Thyroid gland (tissue), 4 donors: ENCODE measurements around the gene LHX4. TPM values are rescaled to one million over a fixed set of nuclear protein-coding genes. Genes with fewer than 3 reads are reported as not detected.

Experiments
- DNase-seq, 2 donors: peaks; one replicate each; pipeline ENCODE4 v3.0.0-alpha.2; 2019
- H3K27ac ChIP-seq, 3 donors: fragments of 200-600 bp; sonication (generic); 1 replicate in 2 of 3; 2 replicates in 1 of 3; pipeline ENCODE4 v1.5.1; 2016 to 2019; ENCODE audit warnings: mild to moderate bottlenecking in 1 of 3, moderate library complexity in 1 of 3
- H3K27me3 ChIP-seq: fragments of 200-600 bp; sonication (generic); one replicate; pipeline ENCODE4 v1.5.1; 2019
- H3K36me3 ChIP-seq, 2 donors: fragments of 200-600 bp; sonication (generic); one replicate each; pipeline ENCODE4 v1.5.1; 2016 to 2019
- H3K4me1 ChIP-seq, 2 donors: fragments of 200-600 bp; sonication (generic); one replicate each; pipeline ENCODE4 v1.5.1; 2017 to 2019
- H3K4me3 ChIP-seq, 3 donors: fragments of 200-600 bp; sonication (generic); replicated peaks in 1 of 3; 1 replicate in 2 of 3; 2 replicates in 1 of 3; pipeline ENCODE4 v1.5.1; 2016; ENCODE audit warnings: mild to moderate bottlenecking in 1 of 3
- H3K9me3 ChIP-seq: fragments of 200-600 bp; sonication (generic); one replicate; pipeline ENCODE4 v1.5.1; 2017
- CTCF ChIP-seq, 6 experiments: fragments of 200-600 bp in 3 of 6; fragments of 450-650 bp in 3 of 6; sonication (generic) in 3 of 6; IDR thresholded peaks; one replicate each; pipeline ENCODE4 v1.5.1; 2016 to 2019; ENCODE audit warnings: antibody characterized with exemption in 6 of 6, mild to moderate bottlenecking in 2 of 6, inconsistent platforms in 1 of 6, moderate library complexity in 1 of 6
- POLR2A ChIP-seq, 2 donors: fragments of 450-650 bp; IDR thresholded peaks; one replicate each; pipeline ENCODE4 v1.6.1; 2017; ENCODE audit warnings: antibody characterized with exemption in 2 of 2, mild to moderate bottlenecking in 2 of 2, moderate library complexity in 1 of 2
- WGBS, 2 donors: methylation state at CpG; one replicate each; pipeline ENCODE4 v1.1.5; 2017; 5-methylcytosine and 5-hydroxymethylcytosine counted together
- intact Hi-C: fragments of 100-400 bp; cut with DNase I; formaldehyde crosslinking; loops from one replicate; pipeline ENCODE4 v1.15.1; 2023
- total RNA-seq, 4 donors: library from RNA; depleted of rRNA; stranded (reverse); fragments of >200 nt; gene quantifications; one replicate each; pipeline ENCODE4 v1.2.3, GENCODE V29; 2016

The LHX4 gene
- total RNA-seq, 4 donors from 2014 or later: not detected

- H3K9me3 ChIP-seq: no peaks in the 10 kb centered on the region
- WGBS, 2 donors: 94 to 98% methylated on average over 2 of the region's 2 CpGs
- H3K4me1 ChIP-seq: no peaks in the 10 kb centered on the region
- no peak overlapping the region for H3K4me3 ChIP-seq
- DNase-seq: no peak
- no peaks in the 10 kb centered on the region for H3K36me3 ChIP-seq
- no peaks in the 10 kb centered on the region for H3K27me3 ChIP-seq
- intact Hi-C loops: no loop called here
- H3K27ac ChIP-seq: no peak overlapping the region
- TF ChIP-seq POLR2A (IDR thresholded peaks at IDR 0.05): no peak
- no peak for TF ChIP-seq CTCF (IDR thresholded peaks at IDR 0.05)
Measured at GRCh38 chr1:180301135-180301742, 71.2 kb downstream of the LHX4 start.

GRCh38 chr1:180309338-180309737 is 79.3 kb downstream of the LHX4 start:
- intact Hi-C loops: no loop called here
- WGBS, 2 donors: 94 to 95% methylated on average over 1 of the region's 1 CpG
- DNase-seq: no peak

GRCh38 chr1:180310095-180310494 is 80.0 kb downstream of the LHX4 start:
- Histone ChIP-seq H3K9me3 (no peaks in the 10 kb centered on the region), H3K4me1 (peaks cover 0 to 8% of the 10 kb centered on the region in 2 donors), H3K27ac (no peak overlapping the region), H3K36me3 (no peaks in the 10 kb centered on the region), H3K4me3 (no peak overlapping the region), H3K27me3 (no peaks in the 10 kb centered on the region)
- no peak for TF ChIP-seq POLR2A (IDR thresholded peaks at IDR 0.05)
- TF ChIP-seq CTCF (IDR thresholded peaks at IDR 0.05): no peak
- no peak for DNase-seq
- intact Hi-C loops: no loop called here
- WGBS, 2 donors: 91 to 93% methylated on average over 3 of the region's 3 CpGs

More at GRCh38 chr1:180309338-180309737, 79.3 kb downstream of the LHX4 start:
- TF ChIP-seq POLR2A (IDR thresholded peaks at IDR 0.05) (no peak), CTCF (IDR thresholded peaks at IDR 0.05) (no peak)
- Histone ChIP-seq H3K9me3 (no peaks in the 10 kb centered on the region), H3K36me3 (no peaks in the 10 kb centered on the region), H3K27me3 (no peaks in the 10 kb centered on the region), H3K4me1 (peaks cover 0 to 8% of the 10 kb centered on the region in 2 donors), H3K27ac (no peak overlapping the region), H3K4me3 (no peak overlapping the region)

- intact Hi-C loops: no loop called here
- no peak overlapping the region for H3K27ac ChIP-seq
- no peak for DNase-seq
- H3K4me3 ChIP-seq: no peak overlapping the region
- H3K4me1 ChIP-seq: peaks cover 0 to 8% of the 10 kb centered on the region in 2 donors
- H3K36me3 ChIP-seq: no peaks in the 10 kb centered on the region
- no peaks in the 10 kb centered on the region for H3K9me3 ChIP-seq
- 93 to 95% methylated on average over 4 of the region's 4 CpGs for WGBS, 2 donors
- no peaks in the 10 kb centered on the region for H3K27me3 ChIP-seq
- TF ChIP-seq POLR2A (IDR thresholded peaks at IDR 0.05): no peak
- no peak for TF ChIP-seq CTCF (IDR thresholded peaks at IDR 0.05)
Measured at GRCh38 chr1:180311011-180311730, 81.1 kb downstream of the LHX4 start.

- intact Hi-C loops: no loop called here
- no peak overlapping the region for H3K27ac ChIP-seq
- DNase-seq: no peak
- H3K36me3 ChIP-seq: no peaks in the 10 kb centered on the region
- H3K9me3 ChIP-seq: no peaks in the 10 kb centered on the region
- no peaks in the 10 kb centered on the region for H3K27me3 ChIP-seq
- H3K4me1 ChIP-seq: peaks cover 0 to 8% of the 10 kb centered on the region in 2 donors
- H3K4me3 ChIP-seq: no peak overlapping the region
- 95 to 99% methylated on average over 2 of the region's 2 CpGs for WGBS, 2 donors
- TF ChIP-seq POLR2A (IDR thresholded peaks at IDR 0.05) (no peak), CTCF (IDR thresholded peaks at IDR 0.05) (no peak)
Measured at GRCh38 chr1:180312926-180313325, 82.9 kb downstream of the LHX4 start.
